Astrocyte of the cerebellum (primary cell): ENCODE data around the gene VSX1.

Source experiments
- DNase-seq: peaks from one replicate; pipeline ENCODE4 v3.0.0-alpha.2; 2011; ENCODE audit warnings: low read depth
- H3K4me3 ChIP-seq: 2 replicates; pipeline ENCODE4 v1.5.1; 2011; ENCODE audit warnings: mild to moderate bottlenecking, low read depth, low read length, moderate library complexity
- CTCF ChIP-seq: IDR thresholded peaks from 2 replicates; pipeline ENCODE4 v1.5.1; 2012; ENCODE audit warnings: low read length, low read depth, moderate library complexity, mild to moderate bottlenecking; ENCODE audit errors: missing control alignments
- in situ Hi-C: cut with HindIII; loops from 2 replicates; pipeline ENCODE4 v1.10.0; 2017; ENCODE audit warnings: low sequenced_read_pairs

Gene VSX1

GRCh38 chr20:25045343-25045712 is 36.6 kb downstream of the VSX1 start:
- in situ Hi-C loops, result no loop called here
- TF ChIP-seq CTCF, result no peak
- no peak overlapping the region for H3K4me3 ChIP-seq
- DNase-seq, result no peak

- in situ Hi-C loops, result no loop called here
- DNase-seq, result no peak
- H3K4me3 ChIP-seq, result no peak overlapping the region
- no peak for TF ChIP-seq CTCF
These were observed 37.1 kb downstream of the VSX1 start for GRCh38 chr20:25044660-25045342.

- in situ Hi-C loops, result no loop called here
- no peak for DNase-seq
- TF ChIP-seq CTCF, result no peak
- H3K4me3 ChIP-seq, result no peak overlapping the region
These were observed 37.7 kb downstream of the VSX1 start for GRCh38 chr20:25044261-25044560.

- no peak for TF ChIP-seq CTCF
- no peak for DNase-seq
- no peak overlapping the region for H3K4me3 ChIP-seq
- in situ Hi-C loops, result no loop called here
These were observed 38.3 kb downstream of the VSX1 start for GRCh38 chr20:25043499-25044260.

- H3K4me3 ChIP-seq, result no peak overlapping the region
- TF ChIP-seq CTCF, result no peak
- in situ Hi-C loops, result no loop called here
- no peak for DNase-seq
These were observed 39.1 kb downstream of the VSX1 start for GRCh38 chr20:25042531-25043498.

GRCh38 chr20:25041813-25042530 is 40.0 kb downstream of the VSX1 start:
- DNase-seq, result no peak
- in situ Hi-C loops, result no loop called here
- H3K4me3 ChIP-seq, result no peak overlapping the region
- TF ChIP-seq CTCF, result no peak
